Thyroid gland (tissue), 4 donors: Measurements from ENCODE around the gene FERMT1.

Experiments
- CTCF ChIP-seq, 6 experiments: fragments of 200-600 bp in 3 of 6; fragments of 450-650 bp in 3 of 6; sonication (generic) in 3 of 6; IDR thresholded peaks; one replicate each; pipeline ENCODE4 v1.5.1; 2016 to 2019; ENCODE audit warnings: antibody characterized with exemption in 6 of 6, mild to moderate bottlenecking in 2 of 6, inconsistent platforms in 1 of 6, moderate library complexity in 1 of 6
- POLR2A ChIP-seq, 2 donors: fragments of 450-650 bp; IDR thresholded peaks; one replicate each; pipeline ENCODE4 v1.6.1; 2017; ENCODE audit warnings: antibody characterized with exemption in 2 of 2, mild to moderate bottlenecking in 2 of 2, moderate library complexity in 1 of 2

GRCh38 chr20:6026051-6026450 lies 96.8 kb downstream of the FERMT1 start:
- TF ChIP-seq CTCF (IDR thresholded peaks at IDR 0.05) (no peak), POLR2A (IDR thresholded peaks at IDR 0.05) (no peak)
